PFSK-1 (cell line): ENCODE data around the gene DNAAF5.

Source experiments
- FOXP2 ChIP-seq: optimal IDR thresholded peaks from 2 replicates; pipeline ENCODE3; 2011; ENCODE audit warnings: borderline replicate concordance, control low read depth, inconsistent platforms; ENCODE audit not compliant: insufficient read depth; ENCODE audit errors: extremely low read length, extremely low read depth
- POLR2AphosphoS5 ChIP-seq: IDR thresholded peaks from 2 replicates; pipeline ENCODE4 v1.6.1; 2012; ENCODE audit warnings: low read depth, mild to moderate bottlenecking, control low read depth, low read length, moderate library complexity
- REST ChIP-seq, 2 experiments: IDR thresholded peaks; 2 replicates each; pipeline versions ENCODE4 v1.6.1 to v1.8.0; 2011 to 2012; ENCODE audit warnings: low read depth in 2 of 2, low read length in 2 of 2, control low read depth in 1 of 2, inconsistent platforms in 1 of 2, mild to moderate bottlenecking in 1 of 2, moderate library complexity in 1 of 2; ENCODE audit not compliant: insufficient read depth in 1 of 2
- SIN3A ChIP-seq: IDR thresholded peaks from 2 replicates; pipeline ENCODE4 v1.6.1; 2012; ENCODE audit warnings: mild to moderate bottlenecking, low read length, moderate library complexity, borderline replicate concordance; ENCODE audit not compliant: insufficient read depth
- TAF1 ChIP-seq: IDR thresholded peaks from 2 replicates; pipeline ENCODE4 v1.6.1; 2012; ENCODE audit warnings: low read length, control low read depth, borderline replicate concordance; ENCODE audit not compliant: insufficient read depth

Gene DNAAF5

GRCh38 chr7:726854-727103, 280 bp downstream of the DNAAF5 start:
- no peak for TF ChIP-seq SIN3A
- no peak for TF ChIP-seq FOXP2
- no peak for TF ChIP-seq TAF1
- TF ChIP-seq REST (IDR thresholded peaks at IDR 0.05; ENCODE audit: insufficient read depth in 1 of 2, low read depth in 2 of 2, low read length in 2 of 2) = no peak
- no peak for TF ChIP-seq POLR2AphosphoS5

DNA sequence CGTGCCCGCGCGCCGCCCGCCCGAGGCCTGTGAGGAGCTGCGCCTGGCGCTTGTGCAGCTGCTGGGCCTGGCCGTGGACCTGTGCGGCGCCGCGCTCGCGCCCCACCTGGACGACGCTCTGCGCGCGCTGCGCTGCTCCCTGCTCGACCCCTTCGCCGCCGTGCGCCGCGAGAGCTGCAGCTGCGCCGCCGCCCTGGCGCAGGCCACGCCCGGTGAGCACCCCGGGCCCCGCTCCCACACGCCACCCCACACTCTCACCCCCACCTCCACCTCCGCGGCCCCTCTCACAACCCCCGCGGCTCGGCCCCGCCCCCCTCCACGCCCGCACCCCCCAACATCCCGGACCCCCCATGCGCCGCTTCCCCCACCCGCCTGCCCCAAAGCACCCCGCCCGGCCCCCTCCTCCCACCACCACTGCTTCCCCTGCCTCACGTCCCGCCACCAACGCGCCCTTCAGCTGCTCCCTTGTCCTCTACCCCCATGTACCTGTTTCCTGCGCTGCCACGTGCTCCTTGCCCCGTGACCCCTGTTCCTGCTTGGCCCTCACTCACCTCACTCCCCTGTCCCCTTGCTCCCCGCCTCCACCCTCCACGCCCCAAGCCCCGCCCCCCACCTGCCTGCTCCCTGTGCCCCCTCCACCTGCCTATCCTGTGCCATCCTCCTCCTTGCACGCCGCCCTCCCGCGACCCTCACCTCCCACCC, 756 bp downstream of the DNAAF5 start, which contains the start of gene PRKAR1B:
PRKAR1B (minus strand) TSS at position 178 of the 702 bp plus-strand sequence. CDS start 15,776 bp downstream, outside the sequence.
- TF ChIP-seq REST (IDR thresholded peaks at IDR 0.05; ENCODE audit: insufficient read depth in 1 of 2, low read depth in 2 of 2, low read length in 2 of 2) (no peak), TAF1 (no peak), FOXP2 (peak; percentile 14), SIN3A (no peak), POLR2AphosphoS5 (no peak)

DNA sequence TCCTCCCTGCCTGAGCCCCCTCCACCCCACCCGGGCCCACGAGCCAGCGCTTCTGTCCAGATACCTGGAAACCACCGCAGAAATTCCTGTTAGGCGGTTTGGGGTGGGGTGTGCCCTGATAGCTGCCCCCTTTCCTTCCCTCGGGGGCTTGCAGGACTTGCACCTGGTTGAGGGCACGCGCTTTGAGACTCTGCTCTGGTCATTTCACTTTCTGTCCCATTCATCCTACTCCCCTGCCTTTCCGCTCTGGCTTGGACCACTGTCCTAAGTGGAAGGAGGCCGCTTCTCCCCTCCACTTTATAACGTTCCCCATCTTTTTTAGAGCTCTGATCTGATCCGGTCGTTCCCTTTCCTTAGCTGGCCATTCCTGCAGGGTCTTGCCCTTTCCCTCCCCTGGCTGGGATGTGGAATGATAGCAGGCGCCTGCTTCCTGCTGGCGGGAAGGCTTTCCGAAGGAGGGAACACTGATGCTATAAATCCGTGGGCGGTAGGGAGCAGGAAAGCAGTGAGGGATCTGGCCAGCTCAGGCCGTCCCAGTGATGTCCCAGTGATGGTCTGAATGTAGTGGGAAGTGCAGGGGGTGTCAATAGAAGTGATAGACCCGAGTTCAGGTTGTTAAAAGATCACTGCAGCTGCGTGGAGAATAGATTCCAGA, 1.4 kb downstream of the DNAAF5 start:
- TF ChIP-seq REST (IDR thresholded peaks at IDR 0.05; ENCODE audit: insufficient read depth in 1 of 2, low read depth in 2 of 2, low read length in 2 of 2) (no peak), TAF1 (no peak), SIN3A (no peak), FOXP2 (no peak), POLR2AphosphoS5 (peak; percentile 28; the same call in 1 of the 2 replicates)

GRCh38 chr7:728602-729001, 2.1 kb downstream of the DNAAF5 start:
- TF ChIP-seq TAF1 = no peak
- no peak for TF ChIP-seq POLR2AphosphoS5
- no peak for TF ChIP-seq FOXP2
- TF ChIP-seq REST (IDR thresholded peaks at IDR 0.05; ENCODE audit: insufficient read depth in 1 of 2, low read depth in 2 of 2, low read length in 2 of 2) = no peak
- no peak for TF ChIP-seq SIN3A
